Hepatocyte (in vitro differentiated cells): ENCODE results near the gene LMO2.

Experiments
- EZH2phosphoT487 ChIP-seq: fragments of 200-600 bp; sonication (generic); IDR thresholded peaks from one replicate; pipeline ENCODE4 v1.6.1; 2018; ENCODE audit warnings: antibody characterized with exemption, mild to moderate bottlenecking, low read depth, moderate library complexity; ENCODE audit not compliant: unreplicated experiment, severe bottlenecking
- TF ChIP-seq, protein P1 (sequence below): fragments of 200-600 bp; sonication (generic); IDR thresholded peaks from 2 replicates; pipeline ENCODE4 v1.5.1; 2016; ENCODE audit warnings: antibody characterized with exemption, mild to moderate bottlenecking; ENCODE audit not compliant: poor library complexity

- TF ChIP-seq, protein P1, sequence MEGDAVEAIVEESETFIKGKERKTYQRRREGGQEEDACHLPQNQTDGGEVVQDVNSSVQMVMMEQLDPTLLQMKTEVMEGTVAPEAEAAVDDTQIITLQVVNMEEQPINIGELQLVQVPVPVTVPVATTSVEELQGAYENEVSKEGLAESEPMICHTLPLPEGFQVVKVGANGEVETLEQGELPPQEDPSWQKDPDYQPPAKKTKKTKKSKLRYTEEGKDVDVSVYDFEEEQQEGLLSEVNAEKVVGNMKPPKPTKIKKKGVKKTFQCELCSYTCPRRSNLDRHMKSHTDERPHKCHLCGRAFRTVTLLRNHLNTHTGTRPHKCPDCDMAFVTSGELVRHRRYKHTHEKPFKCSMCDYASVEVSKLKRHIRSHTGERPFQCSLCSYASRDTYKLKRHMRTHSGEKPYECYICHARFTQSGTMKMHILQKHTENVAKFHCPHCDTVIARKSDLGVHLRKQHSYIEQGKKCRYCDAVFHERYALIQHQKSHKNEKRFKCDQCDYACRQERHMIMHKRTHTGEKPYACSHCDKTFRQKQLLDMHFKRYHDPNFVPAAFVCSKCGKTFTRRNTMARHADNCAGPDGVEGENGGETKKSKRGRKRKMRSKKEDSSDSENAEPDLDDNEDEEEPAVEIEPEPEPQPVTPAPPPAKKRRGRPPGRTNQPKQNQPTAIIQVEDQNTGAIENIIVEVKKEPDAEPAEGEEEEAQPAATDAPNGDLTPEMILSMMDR = no peak
- TF ChIP-seq EZH2phosphoT487 = no peak
Measured at GRCh38 chr11:33935461-33936456, 43.9 kb upstream of the LMO2 start.
